ENCODE results near the gene IVD.
A peak's percentile ranks its signal among the peaks of the same experiment; 100 is the strongest.

Gene IVD

GRCh38 chr15:40414816-40415215 is 9.2 kb downstream of the IVD start:
- DNase-seq (ENCODE audit: low spot score) = no peak

GRCh38 chr15:40415226-40415625 is 9.6 kb downstream of the IVD start:
- no peak for DNase-seq (ENCODE audit: low spot score)

DNA sequence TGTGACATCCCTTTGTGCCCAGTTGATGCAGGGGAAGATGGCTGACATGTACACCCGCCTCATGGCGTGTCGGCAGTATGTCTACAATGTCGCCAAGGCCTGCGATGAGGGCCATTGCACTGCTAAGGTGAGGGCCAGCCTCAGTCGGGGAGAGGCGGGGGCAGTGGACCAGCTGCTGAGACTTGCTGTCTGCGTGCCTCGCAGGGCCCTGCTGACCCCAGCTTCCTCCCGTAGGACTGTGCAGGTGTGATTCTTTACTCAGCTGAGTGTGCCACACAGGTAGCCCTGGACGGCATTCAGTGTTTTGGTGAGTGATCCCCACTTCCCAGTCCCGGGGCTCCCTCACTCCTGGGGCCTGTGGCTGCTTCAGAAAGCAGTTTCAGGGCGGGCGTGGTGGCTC is 10.5 kb downstream of the IVD start:
- no peak for DNase-seq (ENCODE audit: low spot score)

DNA sequence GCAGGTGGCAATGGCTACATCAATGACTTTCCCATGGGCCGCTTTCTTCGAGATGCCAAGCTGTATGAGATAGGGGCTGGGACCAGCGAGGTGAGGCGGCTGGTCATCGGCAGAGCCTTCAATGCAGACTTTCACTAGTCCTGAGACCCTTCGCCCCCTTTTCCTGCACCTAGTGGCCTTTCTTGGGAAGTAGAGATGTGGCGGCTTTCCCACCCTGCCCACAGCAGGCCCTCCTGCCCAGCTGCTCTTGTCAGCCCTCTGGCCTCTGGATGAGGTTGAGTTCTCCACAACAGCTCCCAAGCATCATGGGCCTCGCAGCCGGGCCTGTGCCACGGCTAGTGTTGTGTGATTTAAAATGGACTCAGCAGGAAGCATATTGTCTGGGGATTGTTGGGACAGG is 12.5 kb downstream of the IVD start:
- DNase-seq (ENCODE audit: low spot score) = no peak

DNA sequence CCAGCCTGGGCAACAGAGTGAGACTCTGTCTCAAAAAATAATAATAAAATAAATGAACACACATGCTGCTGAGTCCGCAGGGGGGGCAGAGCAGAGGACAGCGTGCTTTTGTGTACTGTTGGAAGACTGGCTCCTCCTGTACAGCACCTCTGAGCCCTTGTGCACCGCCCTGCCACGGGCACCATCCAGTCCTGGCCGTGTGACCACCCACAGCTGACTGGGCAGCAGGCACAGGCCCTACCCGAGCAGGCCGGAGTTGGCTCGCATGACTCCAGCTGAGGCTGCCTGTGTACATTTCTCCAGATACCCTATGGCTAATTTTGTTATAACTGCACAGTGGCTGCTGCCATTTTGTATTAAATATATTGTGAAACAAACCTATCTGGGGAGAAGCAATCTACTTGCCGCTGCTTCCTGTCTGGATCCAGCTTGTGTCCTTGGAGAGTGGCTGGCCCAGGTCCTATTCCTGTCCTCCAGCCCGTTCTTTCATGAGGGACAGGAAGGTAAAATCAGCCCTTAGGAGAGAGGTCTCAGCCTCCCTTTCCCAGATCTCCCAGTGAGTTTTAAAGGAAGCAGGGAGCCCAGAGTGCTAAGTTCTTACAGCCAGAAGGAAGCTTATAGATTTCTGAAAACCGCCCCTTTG is 14.6 kb downstream of the IVD start:
- no peak for DNase-seq (ENCODE audit: low spot score)

DNA sequence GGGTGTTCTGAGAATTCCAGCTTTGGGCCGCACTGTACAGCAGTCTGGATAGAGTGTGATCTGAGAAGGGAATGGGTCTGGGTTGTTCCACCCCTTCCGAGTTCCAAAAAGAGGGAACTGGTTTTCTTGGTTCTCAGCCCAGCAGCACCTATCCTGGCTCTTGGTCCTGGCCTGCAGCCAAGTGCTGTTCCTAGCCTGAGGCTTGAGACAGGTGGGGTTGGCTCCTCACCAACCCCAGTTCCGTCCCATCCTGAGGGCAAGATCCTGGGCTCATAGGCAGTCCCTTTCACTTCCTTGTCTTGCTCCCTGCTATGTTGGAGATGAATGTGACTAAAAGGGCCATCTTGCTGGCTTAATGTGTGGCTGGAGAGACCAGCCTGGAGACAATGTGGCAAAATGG is 15.2 kb downstream of the IVD start:
- DNase-seq (ENCODE audit: low spot score) = no peak

- peak; percentile 75 for DNase-seq (ENCODE audit: low spot score)
These were observed 15.9 kb downstream of the IVD start for GRCh38 chr15:40421246-40422157.

- no peak for DNase-seq (ENCODE audit: low spot score)
These were observed 19.0 kb downstream of the IVD start for GRCh38 chr15:40424483-40425115.

DNA sequence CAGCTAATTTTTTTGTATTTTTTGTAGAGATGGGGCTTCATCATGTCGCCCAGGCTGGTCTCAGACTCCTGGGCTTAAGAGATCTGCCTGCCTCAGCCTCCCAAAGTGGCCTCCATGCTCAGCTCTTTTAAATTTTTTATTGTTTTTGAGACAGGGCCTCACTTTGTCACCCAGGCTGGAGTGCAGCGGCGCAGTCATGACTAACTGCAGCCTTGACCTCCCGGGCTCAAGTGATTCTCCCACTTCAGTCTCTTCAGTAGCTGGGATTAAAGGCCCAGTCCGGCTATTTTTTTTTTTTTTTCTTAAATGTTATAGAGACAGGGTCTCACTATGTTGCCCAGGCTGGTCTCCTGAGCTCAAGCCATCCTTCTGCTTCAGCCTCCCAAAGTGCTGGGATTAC is 20.1 kb downstream of the IVD start:
- no peak for DNase-seq (ENCODE audit: low spot score)

DNA sequence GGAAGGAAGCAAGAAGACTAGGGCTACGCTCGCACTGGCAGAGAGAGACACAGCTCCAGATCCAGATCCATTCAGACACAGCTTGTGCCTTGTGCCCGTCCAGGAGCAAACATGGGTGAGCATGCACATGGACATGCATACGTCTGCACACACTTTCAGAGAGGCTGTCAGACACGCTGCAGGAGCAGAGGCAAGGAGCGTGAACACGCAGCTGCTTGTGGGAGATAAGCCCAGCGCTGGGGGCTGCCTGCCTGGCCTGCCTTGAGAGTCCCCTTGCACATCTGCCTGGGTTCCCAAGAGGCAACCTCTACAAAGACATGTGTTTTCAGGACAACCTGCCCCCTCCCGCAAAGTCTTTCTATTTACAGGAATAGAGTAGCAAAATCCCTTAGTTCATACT is 21.6 kb downstream of the IVD start:
- peak; percentile 63 for DNase-seq (ENCODE audit: low spot score)

DNA sequence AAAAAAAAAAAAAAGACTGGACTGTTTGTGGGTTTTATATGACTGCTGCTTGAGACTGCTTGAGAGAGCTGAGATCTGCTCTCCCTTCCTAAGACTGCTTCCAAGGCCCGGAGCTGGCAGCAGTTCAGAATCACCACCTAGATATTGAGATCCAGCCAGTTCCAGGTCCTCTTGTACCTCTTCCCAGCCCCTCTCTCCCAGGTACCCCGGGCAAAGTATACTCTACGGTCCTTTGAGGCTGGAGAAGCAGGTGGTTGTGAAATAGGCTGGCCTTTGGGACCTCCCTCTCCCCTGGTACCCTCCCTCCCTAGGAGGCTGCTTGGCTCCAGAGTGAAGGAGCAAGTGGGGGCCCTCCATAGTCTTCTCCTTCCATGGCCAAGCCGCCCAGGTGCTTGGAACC is 22.6 kb downstream of the IVD start:
- no peak for DNase-seq (ENCODE audit: low spot score)

DNA sequence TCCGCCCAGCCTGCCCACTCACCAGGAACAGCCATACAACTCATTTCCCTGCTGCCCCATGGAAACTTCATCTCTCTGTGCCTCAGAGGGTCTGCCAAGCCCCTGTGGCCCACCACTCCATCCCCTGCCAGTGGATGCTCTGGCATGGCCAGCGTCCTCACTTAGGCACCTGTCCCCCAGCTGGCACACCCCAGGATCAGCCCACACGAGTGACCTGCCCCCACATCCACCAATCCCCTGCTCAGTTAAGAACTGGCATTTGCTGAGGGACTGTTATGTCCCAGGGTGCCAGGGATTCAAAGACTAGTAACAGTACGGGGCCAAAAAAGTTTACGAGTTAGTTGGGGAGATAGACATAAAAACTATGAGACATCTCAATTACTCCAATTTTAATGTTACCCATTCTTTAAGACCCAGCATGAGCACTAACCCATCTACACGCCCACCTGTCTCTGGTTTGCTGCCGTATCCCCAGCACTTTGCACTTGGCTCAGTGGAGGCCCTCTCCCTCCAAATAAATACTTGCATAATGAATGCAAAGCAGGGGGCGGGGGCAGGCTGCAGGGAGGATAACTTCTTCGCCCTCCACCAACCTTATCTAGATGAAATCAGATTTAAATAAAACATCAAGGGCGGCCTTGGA is 23.6 kb downstream of the IVD start:
- no peak for DNase-seq (ENCODE audit: low spot score)

- no peak for DNase-seq (ENCODE audit: low spot score)
These were observed 24.7 kb downstream of the IVD start for GRCh38 chr15:40430271-40430805.

GRCh38 chr15:40435023-40435709 is 29.6 kb downstream of the IVD start:
- DNase-seq (ENCODE audit: low spot score) = no peak

GRCh38 chr15:40435710-40436089 is 30.1 kb downstream of the IVD start:
- no peak for DNase-seq (ENCODE audit: low spot score)

- DNase-seq (ENCODE audit: low spot score) = no peak
These were observed 30.7 kb downstream of the IVD start for GRCh38 chr15:40436116-40436891.

GRCh38 chr15:40436892-40437751 is 31.5 kb downstream of the IVD start:
- no peak for DNase-seq (ENCODE audit: low spot score)

- no peak for DNase-seq (ENCODE audit: low spot score)
These were observed 32.4 kb downstream of the IVD start for GRCh38 chr15:40437752-40438687.

- DNase-seq (ENCODE audit: low spot score) = no peak
These were observed 33.1 kb downstream of the IVD start for GRCh38 chr15:40438712-40439111.
